Embryonic facial prominence (tissue), 1 donor: ENCODE results near the gene TAS1R1.
A peak's percentile ranks its signal among the peaks of the same experiment; 100 is the strongest.
"Not testable (repeated sequence)": the region's sequence is repeated elsewhere in the genome, so short reads cannot be mapped to it uniquely, and the experiment has no call there.

Source experiments
- DNase-seq: peaks from one replicate; pipeline ENCODE4 v3.0.0-alpha.2; 2016; ENCODE audit errors: extremely low spot score

Gene TAS1R1

DNA sequence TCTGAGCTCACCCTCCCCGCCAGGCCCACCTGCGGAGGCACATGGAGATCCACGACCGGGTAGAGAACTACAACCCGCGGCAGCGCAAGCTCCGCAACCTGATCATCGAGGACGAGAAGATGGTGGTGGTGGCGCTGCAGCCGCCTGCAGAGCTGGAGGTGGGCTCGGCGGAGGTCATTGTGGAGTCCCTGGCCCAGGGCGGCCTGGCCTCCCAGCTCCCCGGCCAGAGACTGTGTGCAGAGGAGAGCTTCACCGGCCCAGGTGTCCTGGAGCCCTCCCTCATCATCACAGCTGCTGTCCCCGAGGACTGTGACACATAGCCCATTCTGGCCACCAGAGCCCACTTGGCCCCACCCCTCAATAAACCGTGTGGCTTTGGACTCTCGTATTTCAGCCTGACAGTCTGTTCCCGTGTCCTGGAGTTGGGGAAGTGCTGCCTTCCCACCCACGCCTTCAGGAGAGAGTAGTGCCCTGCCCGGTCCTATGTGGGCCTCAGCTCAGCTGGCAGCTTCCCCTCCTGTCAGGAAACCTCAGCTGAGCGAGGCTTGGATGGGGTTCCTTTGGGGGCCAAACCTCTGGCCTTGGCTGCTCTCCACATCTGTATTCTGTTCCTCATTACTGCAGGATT lies 33.9 kb downstream of the TAS1R1 start:
- no peak for DNase-seq

DNA sequence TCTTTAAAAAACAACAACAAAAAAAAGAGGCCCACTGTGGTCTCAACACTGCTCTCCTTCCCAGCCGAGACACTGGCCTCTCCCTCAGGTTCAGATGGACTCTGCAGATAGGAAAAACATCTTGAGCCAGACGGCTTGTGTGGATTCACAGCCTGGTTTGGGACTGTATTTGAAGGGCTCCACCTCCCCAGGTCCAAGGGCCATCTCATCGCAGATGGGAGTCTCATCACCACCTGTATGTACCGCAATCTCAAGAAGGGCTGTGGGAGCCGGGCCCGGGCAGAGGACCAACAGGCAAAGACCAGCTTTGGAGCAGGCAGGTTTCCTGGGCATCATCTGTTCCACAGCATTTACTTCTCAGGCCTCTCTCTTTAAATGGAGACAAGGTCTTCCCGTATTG lies 34.9 kb downstream of the TAS1R1 start:
- no peak for DNase-seq

DNA sequence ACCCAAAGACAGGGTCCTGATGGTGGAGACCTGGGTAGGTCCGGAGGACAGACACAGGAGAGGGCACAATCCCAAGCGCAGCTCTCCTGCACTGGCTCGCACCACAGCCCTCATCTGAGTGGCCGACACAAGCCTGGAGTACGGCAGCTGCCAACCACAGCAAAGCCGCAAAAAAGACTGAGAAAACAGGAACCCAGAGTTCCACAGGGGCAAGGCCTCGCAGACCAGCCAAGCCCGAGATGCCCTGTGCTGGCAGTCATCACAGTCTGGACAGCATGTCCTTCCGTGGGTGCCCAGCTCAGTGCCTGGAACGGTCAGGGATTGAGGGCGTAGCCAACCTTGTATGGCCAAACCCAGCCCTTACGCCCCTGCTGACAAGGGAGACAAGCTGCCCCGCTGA lies 36.1 kb downstream of the TAS1R1 start:
- DNase-seq: no peak

DNA sequence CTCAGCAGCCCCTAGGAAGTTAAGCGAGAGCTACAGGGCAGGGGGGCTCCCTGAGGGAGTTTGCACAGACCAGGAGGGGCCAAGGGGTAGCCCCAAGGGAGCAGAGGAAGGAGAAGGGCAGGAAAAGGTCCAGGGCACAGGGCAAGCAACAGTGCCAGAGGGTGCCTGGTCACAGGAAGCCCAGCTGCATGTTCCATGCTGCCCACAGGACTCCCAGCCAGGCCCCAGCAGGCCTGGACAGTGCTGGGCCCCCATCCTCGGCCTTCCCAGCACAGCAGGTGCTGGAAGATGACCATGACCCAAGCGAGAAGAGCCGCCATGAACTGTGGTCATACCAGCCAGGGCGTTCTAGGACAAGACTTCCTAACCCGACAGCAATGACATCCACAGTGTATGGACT lies 36.5 kb downstream of the TAS1R1 start:
- no peak for DNase-seq

DNA sequence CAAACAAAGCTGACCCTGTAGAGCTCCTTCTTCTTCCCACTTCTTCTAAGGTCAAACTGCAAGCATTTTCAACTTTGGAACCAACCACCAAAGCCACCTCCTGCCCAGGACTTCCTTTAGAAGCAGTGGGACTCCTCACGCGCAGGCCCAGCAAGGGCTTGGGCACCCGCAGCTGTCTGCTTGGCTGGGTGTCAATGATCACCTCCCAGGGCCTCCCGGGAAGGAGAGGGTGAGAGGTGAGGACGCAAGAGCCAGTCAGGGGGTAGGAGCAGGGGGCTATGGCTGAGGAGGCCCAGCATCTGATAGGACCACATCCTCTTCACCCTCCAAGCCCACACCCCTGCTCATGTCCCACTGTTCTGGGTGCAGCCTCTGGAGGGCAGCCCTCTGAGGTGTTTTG lies 37.3 kb downstream of the TAS1R1 start:
- no peak for DNase-seq

DNA sequence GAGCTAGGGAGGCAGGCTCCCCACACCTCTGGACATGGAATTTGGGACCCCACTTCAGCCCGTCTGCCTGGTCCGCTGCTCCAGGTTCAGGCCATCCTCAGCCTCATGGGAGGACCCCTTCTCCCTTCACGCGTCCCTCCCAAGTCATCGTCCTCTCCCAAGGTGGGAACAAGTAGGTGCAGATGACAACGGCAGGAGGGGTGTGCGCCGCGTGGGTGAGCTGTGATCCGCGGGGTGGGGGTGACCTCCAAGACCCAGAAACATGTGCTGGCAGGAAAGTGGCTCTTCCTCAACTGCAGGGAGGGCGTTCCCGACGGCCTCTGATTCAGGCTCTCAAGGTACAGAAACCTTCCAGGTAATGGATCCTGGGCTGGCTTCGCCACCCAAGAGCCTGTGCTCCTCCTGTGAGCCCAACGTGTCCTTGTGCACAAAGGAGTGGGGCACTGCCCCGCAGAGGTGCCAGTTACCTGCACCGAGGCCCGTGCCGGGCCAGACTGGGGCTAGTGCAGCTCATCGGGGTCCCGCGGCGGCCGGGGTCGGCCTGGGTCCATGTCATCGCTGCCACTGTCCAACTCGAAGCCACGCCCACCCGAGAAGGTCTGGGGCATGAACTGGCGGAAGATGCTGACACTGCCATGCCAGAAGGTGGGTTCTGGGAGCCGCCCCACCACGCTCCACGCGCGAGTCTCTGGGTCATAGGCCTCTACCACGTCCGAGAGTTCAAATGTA lies 37.9 kb downstream of the TAS1R1 start:
- DNase-seq: no peak

DNA sequence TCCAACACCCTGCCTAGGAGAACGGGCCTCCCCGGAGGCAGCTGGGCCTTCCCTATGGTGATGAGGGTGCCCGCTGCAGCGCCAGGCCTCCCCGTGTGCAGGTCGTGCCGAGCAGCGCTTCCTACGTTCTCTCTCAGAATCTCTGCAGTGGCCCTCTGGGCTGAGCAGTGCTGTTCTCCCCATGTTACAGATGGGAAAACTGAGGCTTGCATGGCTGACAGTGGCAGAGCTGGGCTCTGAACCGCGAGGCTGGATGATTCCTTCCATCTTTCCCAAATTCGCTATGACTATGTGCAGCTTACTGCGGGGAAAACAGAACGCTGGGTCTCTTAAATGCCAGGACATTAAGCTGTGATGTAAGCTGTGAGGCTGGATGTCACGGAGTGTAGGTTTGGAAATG lies 38.7 kb downstream of the TAS1R1 start:
- no peak for DNase-seq

DNA sequence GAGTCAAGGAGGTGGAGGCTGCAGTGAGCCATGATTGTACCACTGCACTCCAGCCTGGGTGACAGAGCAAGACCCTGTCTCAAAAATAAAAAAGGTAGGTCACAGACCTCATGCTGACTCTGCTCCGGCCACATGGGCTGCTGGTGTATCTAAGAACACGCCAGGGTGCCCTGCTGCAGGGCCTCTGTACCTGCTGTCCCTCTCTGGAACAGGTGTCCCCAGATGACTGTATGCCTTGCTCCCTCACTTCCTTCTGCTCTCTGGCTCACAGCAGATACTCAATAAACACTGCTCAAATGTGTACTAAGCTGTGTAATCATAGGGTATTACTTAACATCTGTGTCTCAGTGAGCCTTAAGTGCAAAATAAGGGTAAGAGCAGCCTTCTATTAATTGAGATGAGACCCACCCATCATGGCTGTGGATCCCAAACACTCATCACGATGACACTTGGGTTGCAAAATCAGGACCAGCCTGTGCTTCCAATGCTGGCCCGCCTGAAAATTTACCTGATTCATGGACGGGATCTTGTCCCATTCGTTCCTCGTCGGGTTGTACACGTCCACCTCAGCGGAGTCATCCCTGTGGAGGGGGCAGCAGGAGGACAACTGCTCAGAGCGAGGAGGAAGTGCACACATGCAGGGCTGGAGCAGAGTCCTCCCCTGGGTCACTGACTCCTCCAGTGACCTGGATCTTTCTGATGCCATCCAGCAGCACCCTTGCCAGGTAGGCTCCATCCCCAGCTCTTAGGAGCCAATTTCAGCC lies 40.1 kb downstream of the TAS1R1 start:
- DNase-seq: no peak

DNA sequence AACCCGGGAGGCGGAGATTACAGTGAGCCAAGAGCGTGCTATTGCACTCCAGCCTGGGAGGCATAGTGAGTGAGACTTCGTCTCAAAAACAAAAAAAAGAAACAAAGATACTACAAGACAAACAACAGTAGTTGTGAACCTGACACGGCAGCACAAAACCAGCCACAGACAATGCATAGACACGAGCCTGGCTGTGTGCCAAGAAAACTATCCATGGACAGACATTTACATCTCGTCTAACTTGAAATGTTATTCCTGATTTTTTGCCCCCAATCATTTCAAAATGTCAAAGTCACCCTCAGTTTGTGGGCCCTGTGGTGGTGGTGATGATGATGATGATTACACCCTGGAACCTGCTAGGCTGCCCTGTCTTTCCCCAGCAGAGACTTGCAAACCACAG lies 41.2 kb downstream of the TAS1R1 start:
- no peak for DNase-seq

DNA sequence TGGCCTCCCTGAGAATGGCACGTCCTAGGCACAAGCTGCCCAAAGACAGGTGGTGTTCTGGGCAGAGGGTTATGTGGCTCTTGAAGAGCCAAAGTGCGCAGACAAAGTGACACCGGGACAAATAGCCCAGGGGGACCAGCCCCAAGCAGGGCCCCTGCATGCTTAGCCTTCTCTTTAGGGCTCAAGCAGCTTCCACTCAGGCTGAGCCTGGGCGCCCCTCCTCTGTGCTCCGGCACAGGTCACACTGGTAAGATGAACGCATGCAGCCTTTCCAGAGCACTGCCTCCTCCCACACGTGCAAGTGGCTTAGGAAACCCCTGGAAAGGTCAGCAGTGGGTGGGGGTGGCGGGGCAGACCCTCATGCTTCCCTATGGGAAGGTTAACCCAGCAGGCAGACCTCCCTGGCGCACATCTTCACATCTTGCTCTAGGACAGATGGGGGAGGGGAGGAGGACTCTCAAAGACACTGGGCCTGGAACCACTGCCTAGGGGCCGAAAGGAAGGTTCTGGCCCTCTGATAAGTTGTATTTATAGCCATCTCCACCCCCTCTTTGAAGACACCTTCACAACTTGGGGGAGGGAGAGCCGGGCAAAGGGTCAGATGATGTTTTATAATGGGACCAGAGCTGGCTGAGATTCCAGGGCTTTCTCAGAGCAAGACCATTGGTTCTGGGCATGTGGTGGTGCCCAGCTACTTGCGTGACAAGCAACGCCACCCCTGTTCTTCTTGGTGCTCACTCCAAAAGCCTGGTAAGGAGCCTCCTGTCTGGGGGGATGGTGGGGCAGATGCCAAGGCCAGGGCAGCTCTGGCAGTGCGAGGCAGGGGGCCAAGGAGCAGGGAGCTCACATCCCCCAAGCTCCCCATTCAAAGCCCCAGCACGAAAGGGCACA lies 42.0 kb downstream of the TAS1R1 start:
- DNase-seq: no peak

DNA sequence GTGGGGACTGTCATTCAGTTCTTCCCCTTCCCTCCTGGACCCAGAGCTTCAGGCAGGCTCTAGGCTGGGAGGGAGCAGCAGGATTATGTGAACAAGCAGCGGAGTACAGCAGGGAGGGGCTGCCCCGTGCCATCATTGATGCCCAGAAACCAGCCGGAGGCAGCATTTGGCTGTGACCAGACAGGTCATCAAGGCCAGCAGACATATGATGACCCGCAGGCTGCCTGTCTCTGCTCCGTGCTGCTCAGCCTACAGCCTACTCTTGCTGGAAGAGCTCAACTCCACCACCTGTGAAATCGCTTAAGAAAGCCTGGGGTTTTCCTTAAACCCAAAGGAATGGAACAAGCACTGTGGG lies 42.6 kb downstream of the TAS1R1 start:
- no peak for DNase-seq

DNA sequence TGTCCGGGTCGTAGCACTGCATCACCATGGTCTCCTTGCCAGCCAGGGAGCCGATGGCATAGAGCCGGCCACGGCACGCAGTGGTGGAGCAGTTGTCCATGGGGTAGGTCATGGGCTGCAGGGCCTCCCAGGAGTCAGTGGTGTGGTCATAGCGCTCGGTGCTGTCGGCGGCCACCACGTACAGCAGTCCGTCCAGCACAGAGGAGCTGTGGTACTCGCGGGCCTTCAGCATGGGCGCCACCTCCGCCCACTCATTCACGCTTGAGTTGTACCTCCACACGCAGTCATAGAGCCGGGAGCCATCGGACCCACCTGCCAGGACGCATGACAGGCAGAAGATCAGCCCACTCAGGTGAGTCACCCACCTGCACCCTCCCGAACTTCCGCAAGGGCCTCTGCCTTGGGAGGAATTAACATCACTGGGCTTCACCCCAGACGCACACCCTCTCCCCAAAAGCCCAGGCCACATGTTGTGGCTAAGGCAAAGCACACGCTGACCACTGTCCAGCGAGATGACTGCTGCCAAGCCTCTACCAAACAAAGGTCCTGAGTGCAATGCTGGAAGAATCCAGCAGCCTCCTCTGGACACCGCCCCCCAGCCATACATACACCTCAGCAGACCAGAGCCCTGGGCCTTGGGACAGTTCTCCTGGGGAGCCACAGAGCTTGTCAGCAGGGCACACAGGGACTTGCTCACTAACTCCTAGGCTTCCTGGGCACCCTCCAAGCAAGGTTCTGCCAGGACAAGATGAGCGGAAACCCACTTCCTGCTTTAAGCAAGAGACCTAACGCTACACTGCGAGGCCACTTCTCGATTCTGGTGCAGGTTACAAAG lies 44.3 kb downstream of the TAS1R1 start:
- no peak for DNase-seq

DNA sequence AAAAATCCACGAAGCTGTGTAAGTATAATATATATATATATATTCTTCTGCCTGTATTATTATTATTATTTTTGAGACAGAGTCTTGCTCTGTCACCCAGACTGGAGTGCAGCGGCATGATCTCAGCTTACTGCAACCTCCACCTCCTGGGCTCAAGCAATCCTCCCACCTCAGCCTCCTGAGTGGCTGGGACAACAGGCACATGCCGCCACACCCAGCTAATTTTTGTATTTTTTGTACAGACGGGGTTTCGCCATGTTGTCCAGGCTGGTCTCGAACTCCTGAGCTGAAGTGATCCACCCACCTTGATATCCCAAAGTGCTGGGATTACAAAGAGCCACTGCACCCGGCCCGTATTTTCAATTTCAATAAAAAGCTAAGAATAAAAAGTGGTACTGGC lies 44.9 kb downstream of the TAS1R1 start:
- not testable (repeated sequence) for DNase-seq

DNA sequence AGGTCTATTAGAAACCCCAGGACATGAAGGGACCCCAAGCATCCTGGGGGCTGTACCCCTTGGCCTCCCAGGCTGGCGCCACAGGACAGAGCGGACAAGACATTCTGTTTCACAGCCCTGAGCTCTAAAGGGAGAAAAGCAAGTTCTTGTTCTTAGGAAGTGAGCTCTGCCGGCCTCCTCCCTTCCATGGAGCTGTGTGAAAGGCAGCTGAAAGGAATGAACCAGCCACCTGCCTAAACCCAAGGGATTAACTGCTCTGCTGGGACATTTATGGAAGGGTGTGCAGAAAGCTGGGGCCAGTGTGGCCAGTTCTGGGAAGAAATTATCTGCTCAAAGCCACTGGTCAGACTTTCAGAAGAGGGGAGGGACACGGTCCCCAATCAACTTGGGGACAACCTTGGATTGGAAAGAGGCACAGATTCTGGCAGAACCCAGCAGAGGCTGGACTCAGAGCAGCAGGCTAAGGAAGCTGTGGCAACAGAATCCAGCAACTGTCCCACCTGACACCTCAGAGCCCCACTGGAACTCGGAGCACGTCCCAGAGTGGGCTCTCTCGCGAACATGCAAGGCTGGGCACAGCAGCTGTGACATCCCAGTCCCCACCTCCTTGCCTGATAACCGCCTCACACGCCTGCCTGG lies 45.4 kb downstream of the TAS1R1 start:
- DNase-seq: no peak

DNA sequence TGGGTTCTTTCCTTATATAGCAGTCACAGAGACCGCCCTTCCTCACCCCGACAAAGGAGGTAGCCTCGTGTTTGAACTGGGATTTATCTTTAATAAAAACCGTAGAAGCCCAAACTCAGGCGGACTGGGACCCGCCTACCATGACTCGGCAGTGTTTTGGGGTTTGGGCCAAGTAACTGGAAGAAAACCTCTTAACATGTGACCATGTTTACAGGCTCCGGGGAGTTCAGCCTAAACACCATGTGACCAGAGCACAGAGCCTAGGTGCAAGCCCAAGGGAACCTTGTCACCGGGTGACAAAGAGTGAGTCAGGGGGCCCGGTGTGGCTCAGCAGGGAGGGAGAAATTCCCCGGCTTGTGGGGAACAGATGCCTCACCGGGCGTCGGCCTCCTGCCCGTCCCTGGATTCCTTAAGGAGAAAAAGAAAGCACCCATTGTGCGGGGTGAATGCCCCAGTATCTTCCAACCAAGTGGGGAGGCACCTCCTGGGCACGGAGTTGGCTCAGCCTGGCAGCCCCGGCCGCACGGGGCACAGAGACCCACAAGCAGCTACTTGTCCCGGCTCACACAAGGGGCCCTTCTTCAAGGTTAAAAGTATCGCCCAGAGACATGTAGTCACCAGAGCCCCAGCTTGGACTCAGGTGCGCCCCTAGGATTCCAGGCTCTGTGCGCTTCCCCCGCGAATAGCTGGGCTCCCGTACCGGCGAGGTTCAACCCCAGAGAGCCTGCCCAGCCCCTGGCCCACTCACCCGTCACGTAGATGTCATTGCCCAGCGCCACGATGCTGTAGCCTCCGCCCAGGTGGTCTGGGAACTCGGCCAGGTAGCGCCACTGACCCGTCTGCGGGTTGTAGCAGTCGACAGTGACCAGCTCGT lies 46.2 kb downstream of the TAS1R1 start:
- DNase-seq: peak; percentile 53

DNA sequence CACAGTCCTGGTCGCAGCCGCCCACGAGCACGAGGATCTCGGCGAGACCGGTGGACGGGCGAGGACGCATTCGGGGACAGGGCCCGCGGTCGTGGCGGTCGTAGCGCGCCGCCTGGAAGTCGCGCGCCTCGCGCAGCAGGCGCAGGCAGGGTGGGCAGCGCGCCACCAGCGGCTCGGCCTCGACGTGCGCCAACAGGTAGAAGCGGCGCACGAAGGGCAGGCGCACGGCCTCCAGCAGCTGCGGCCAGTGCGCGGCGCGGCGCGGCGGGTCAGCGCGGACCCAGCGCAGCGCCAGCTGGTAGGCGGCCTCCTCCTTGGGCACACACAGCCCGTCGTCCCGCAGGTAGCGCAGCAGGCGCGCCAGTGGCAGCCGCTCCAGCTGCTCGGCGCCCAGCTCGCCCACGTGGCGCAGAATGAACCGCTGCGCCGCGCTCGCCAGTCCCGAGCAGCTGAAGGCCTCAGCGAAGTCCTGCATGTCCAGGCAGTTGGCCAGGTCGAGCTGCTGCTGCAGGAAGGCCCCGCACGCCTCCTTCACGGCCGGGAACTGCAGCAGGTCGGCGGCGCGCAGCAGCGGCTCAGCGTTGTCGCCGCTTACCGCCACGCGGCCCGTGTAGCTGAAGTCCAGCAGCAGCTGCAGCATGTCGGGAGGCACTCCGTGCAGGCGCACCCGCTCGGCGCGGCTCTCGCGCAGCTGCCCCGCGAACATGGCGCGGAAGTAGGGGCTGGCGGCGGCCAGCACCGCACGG lies 47.0 kb downstream of the TAS1R1 start:
- DNase-seq: no peak

DNA sequence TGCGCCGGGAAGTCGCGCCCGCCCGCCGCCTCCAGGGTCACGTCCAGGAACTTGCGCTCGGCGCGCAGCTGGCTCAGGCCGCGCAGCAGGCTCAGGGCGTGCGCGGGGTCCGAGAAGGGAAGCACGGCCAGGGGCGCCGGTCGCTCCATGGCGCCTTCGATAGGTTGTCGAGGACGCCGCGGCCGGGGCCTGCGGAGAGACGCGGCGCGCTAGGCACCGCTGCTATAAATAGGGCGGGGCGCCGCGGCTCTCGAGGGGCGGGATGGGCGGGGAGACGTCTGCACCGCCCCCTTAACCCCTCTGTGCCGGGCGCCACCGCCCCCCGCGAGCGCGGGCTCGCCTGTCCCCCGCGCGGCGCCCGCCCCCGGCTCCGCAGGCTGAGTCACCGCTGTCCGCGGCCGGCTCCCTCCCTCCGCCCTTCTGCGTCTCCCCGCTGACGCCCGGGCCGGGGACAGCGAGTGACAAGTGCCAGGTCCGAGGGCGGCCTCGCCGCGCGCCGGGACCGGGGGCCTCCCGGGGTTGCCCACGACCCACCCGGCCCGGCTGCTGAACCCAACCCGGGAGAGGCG lies 47.6 kb downstream of the TAS1R1 start, which contains the start of gene KLHL21:
KLHL21 (minus strand) TSS at position 201 of the 569 bp plus-strand sequence; CDS start at position 149, 52 bp downstream.
- peak; percentile 70 for DNase-seq

DNA sequence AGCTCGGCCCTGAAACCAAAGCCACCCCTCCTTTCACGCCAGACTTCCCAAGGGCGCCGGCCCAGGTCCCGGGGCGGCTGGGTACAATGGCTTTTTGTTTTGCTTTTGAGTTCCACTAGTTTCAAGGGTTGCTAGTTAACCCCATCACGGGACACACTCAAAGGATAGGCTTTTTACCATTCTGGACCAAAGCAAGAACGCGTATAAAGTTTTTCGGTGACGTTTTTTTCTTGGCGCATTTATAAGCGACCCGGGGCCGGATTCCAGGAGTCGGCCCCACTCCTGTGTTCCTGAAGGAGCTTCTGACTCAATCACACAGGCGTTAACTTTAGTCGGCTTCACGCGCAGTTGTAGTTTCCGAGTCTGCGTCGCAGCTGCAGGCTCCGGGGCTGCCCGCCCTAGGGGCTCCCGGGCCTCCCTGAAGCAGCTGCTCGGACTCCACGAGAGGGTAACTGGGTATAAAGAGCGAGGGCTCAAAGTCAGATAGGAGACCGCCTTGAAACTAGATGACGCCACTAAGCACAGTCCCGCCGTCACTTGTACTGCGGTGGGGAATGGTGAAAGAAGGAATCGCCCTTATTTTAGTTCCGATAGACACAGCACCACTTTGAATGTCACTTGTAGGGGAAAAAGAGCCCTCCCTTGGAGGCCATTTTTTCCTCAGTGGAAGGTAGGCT lies 48.3 kb downstream of the TAS1R1 start:
- peak; percentile 48 for DNase-seq
